ENCODE measurements around the gene NUDT16. TPM values are rescaled to one million over a fixed set of nuclear protein-coding genes. Genes with fewer than 3 reads are reported as not detected.
A peak's percentile ranks its signal among the peaks of the same experiment; 100 is the strongest.

NUDT16 gene
- total and polyA plus RNA-seq, 9 of the 15 experiments (the other 6 are each of a cell fraction or from before 2014, with no cell fraction given) = 1.5 to 11.4 (median 7.6) TPM

- no peak for TF ChIP-seq ZBTB11 (CRISPR knock-in tag; IDR thresholded peaks at IDR 0.05)
- no peak for TF ChIP-seq ZNF707 (CRISPR knock-in tag; conservative IDR thresholded peaks at IDR 0.05)
- no peak for TF ChIP-seq MXD1 (CRISPR knock-in tag; IDR thresholded peaks at IDR 0.05; ENCODE audit: borderline replicate concordance, poor library complexity, severe bottlenecking)
- peak; percentile 79 for TF ChIP-seq NEUROD1 (IDR thresholded peaks at IDR 0.05; ENCODE audit: borderline replicate concordance, low read depth, low read length, partially characterized antibody)
- TF ChIP-seq POLR2A (conservative IDR thresholded peaks at IDR 0.05) = peak; percentile 89
- TF ChIP-seq PHF8 (IDR thresholded peaks at IDR 0.05; ENCODE audit: borderline replicate concordance, low read length) = peak; percentile 93
- no peak for TF ChIP-seq MBD1 (CRISPR knock-in tag; IDR thresholded peaks at IDR 0.05)
- no peak for TF ChIP-seq PTTG1 (tag; IDR thresholded peaks at IDR 0.05; ENCODE audit: low read depth)
- TF ChIP-seq FOXP4 (CRISPR knock-in tag; IDR thresholded peaks at IDR 0.05; ENCODE audit: borderline replicate concordance) = no peak
- TF ChIP-seq ELK3 (CRISPR knock-in tag; IDR thresholded peaks at IDR 0.05) = no peak
- TF ChIP-seq HLTF (IDR thresholded peaks at IDR 0.05) = no peak
- no peak for TF ChIP-seq ZBTB43 (CRISPR knock-in tag; IDR thresholded peaks at IDR 0.05)
- no peak for TF ChIP-seq HMGN3 (IDR thresholded peaks at IDR 0.05; ENCODE audit: borderline replicate concordance, extremely low read depth, insufficient read length, low read depth, low read length)
- TF ChIP-seq ZSCAN29 (IDR thresholded peaks at IDR 0.05) = no peak
- no peak for TF ChIP-seq THRAP3 (IDR thresholded peaks at IDR 0.05; ENCODE audit: borderline replicate concordance)
Measured at GRCh38 chr3:131381445-131382291, at the start of gene NUDT16 (continued).

All from K562 (cell line).